ENCODE results near the gene CACNA1I. TPM values are rescaled to one million over a fixed set of nuclear protein-coding genes. Genes with fewer than 3 reads are reported as not detected.

Gene CACNA1I
- total RNA-seq, 1 donor from 2014 or later, result not detected

- no peak for TF ChIP-seq CTCF (IDR thresholded peaks at IDR 0.05; ENCODE audit: insufficient read depth, low read length, severe bottlenecking)
- DNase-seq (ENCODE audit: low read depth) (peak; percentile 41), FAIRE-seq (no peak)
- Histone ChIP-seq H3K4me3 (ENCODE audit: low read depth, low read length) (no peak overlapping the region), H3K27me3 (ENCODE audit: control insufficient read depth, insufficient read depth, low read length) (peaks cover 9% of the 10 kb centered on the region), H3K36me3 (ENCODE audit: control insufficient read depth, insufficient read depth, low read length) (no peaks in the 10 kb centered on the region)
Observed at GRCh38 chr22:39723899-39724351, 153.4 kb downstream of the CACNA1I start.

GRCh38 chr22:39724390-39724789 lies 153.8 kb downstream of the CACNA1I start:
- no peak for FAIRE-seq
- H3K36me3 ChIP-seq (ENCODE audit: control insufficient read depth, insufficient read depth, low read length), result no peaks in the 10 kb centered on the region
- peaks cover 8% of the 10 kb centered on the region for H3K27me3 ChIP-seq (ENCODE audit: control insufficient read depth, insufficient read depth, low read length)
- no peak for TF ChIP-seq CTCF (IDR thresholded peaks at IDR 0.05; ENCODE audit: insufficient read depth, low read length, severe bottlenecking)
- DNase-seq (ENCODE audit: low read depth), result peak; percentile 8
- no peak overlapping the region for H3K4me3 ChIP-seq (ENCODE audit: low read depth, low read length)

- no peak for DNase-seq (ENCODE audit: low read depth)
- Histone ChIP-seq H3K4me3 (ENCODE audit: low read depth, low read length) (no peak overlapping the region), H3K36me3 (ENCODE audit: control insufficient read depth, insufficient read depth, low read length) (no peaks in the 10 kb centered on the region), H3K27me3 (ENCODE audit: control insufficient read depth, insufficient read depth, low read length) (peaks cover 7% of the 10 kb centered on the region)
- no peak for TF ChIP-seq CTCF (IDR thresholded peaks at IDR 0.05; ENCODE audit: insufficient read depth, low read length, severe bottlenecking)
- FAIRE-seq, result no peak
Observed at GRCh38 chr22:39724857-39725256, 154.3 kb downstream of the CACNA1I start.

GRCh38 chr22:39725351-39726035 lies 154.9 kb downstream of the CACNA1I start:
- no peak for TF ChIP-seq CTCF (IDR thresholded peaks at IDR 0.05; ENCODE audit: insufficient read depth, low read length, severe bottlenecking)
- DNase-seq (ENCODE audit: low read depth) (no peak), FAIRE-seq (no peak)
- Histone ChIP-seq H3K36me3 (ENCODE audit: control insufficient read depth, insufficient read depth, low read length) (no peaks in the 10 kb centered on the region), H3K27me3 (ENCODE audit: control insufficient read depth, insufficient read depth, low read length) (peaks cover 7% of the 10 kb centered on the region), H3K4me3 (ENCODE audit: low read depth, low read length) (no peak overlapping the region)

GRCh38 chr22:39727541-39727940 lies 157.0 kb downstream of the CACNA1I start:
- no peak for DNase-seq (ENCODE audit: low read depth)
- H3K27me3 ChIP-seq (ENCODE audit: control insufficient read depth, insufficient read depth, low read length), result peaks cover 7% of the 10 kb centered on the region
- no peak for FAIRE-seq
- TF ChIP-seq CTCF (IDR thresholded peaks at IDR 0.05; ENCODE audit: insufficient read depth, low read length, severe bottlenecking), result no peak
- H3K36me3 ChIP-seq (ENCODE audit: control insufficient read depth, insufficient read depth, low read length), result no peaks in the 10 kb centered on the region
- no peak overlapping the region for H3K4me3 ChIP-seq (ENCODE audit: low read depth, low read length)
